ENCODE results near the gene VPREB3.

DNA sequence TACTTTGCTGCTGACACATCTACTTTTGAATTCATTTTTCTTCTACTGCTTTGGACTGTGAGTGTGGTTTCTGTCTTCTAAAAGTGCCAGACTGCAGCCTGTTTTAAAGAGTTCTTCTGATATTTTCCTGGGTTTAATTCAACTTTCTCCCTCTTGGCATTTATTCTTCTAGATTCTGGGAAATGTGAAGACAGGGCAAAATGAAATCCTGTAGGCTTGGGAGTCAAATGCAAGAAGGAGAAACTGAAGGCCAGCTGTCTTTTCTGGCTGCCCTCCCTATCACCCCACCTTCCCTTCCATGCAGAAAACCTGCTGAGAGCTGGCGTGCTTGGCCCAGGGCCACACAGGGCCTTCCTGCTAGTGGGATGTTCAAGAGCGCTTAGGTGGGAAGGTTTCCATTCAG lies 10.9 kb downstream of the VPREB3 start:
- TF ChIP-seq POLR2A (IDR thresholded peaks at IDR 0.05) (no peak), CTCF (IDR thresholded peaks at IDR 0.05) (no peak)
